Testis (tissue), 3 donors: ENCODE results near the gene SKIC2. TPM values are rescaled to one million over a fixed set of nuclear protein-coding genes. Genes with fewer than 3 reads are reported as not detected.
A peak's percentile ranks its signal among the peaks of the same experiment; 100 is the strongest.
"Not testable (repeated sequence)": the region's sequence is repeated elsewhere in the genome, so short reads cannot be mapped to it uniquely, and the experiment has no call there.

Experiments
- DNase-seq: peaks from one replicate; pipeline ENCODE4 v3.0.0-alpha.2; 2019
- H3K27ac ChIP-seq, 2 donors: fragments of 200-600 bp; sonication (generic); one replicate each; pipeline ENCODE4 v1.5.1; 2019
- H3K27me3 ChIP-seq: fragments of 200-600 bp; sonication (generic); one replicate; pipeline ENCODE4 v1.5.1; 2019
- H3K36me3 ChIP-seq: fragments of 200-600 bp; sonication (generic); one replicate; pipeline ENCODE4 v1.5.1; 2017; ENCODE audit warnings: low read depth; ENCODE audit errors: missing control alignments
- H3K4me1 ChIP-seq: fragments of 200-600 bp; sonication (generic); one replicate; pipeline ENCODE4 v1.5.1; 2019
- H3K4me3 ChIP-seq, 2 donors: fragments of 200-600 bp; sonication (generic); one replicate each; pipeline ENCODE4 v1.5.1; 2017 to 2019
- H3K9me3 ChIP-seq: fragments of 200-600 bp; sonication (generic); one replicate; pipeline ENCODE4 v1.5.1; 2017
- CTCF ChIP-seq, 3 experiments: fragments of 450-650 bp in 2 of 3; fragments of 200-600 bp in 1 of 3; sonication (generic) in 1 of 3; IDR thresholded peaks; one replicate each; pipeline ENCODE4 v1.5.1; 2016 to 2019; ENCODE audit warnings: antibody characterized with exemption in 3 of 3, mild to moderate bottlenecking in 2 of 3, moderate library complexity in 1 of 3
- POLR2A ChIP-seq: fragments of 450-650 bp; IDR thresholded peaks from one replicate; pipeline ENCODE4 v1.6.1; 2017; ENCODE audit warnings: antibody characterized with exemption, mild to moderate bottlenecking, moderate library complexity
- WGBS, 2 donors: methylation state at CpG; one replicate each; pipeline ENCODE4 v1.1.5; 2018; 5-methylcytosine and 5-hydroxymethylcytosine counted together
- intact Hi-C: fragments of 100-400 bp; cut with DNase I; formaldehyde crosslinking; loops from one replicate; pipeline ENCODE4 v1.15.1; 2023; ENCODE audit warnings: low total_unique reads
- polyA plus RNA-seq: library from polyadenylated mRNA; stranded (reverse); fragments of 350-450 nt; fragmentation: Illumina TruSeq; extraction: RNeasy Lipid Tissue Mini Kit (QIAGEN cat#74804); gene quantifications from one replicate; pipeline ENCODE4 v1.2.3, GENCODE V29; 2014; ENCODE audit warnings: low read depth, low replicate concordance; ENCODE audit not compliant: insufficient read depth
- total RNA-seq, 2 donors: library from RNA; depleted of rRNA; stranded (reverse); fragments of >200 nt; gene quantifications; one replicate each; pipeline ENCODE4 v1.2.3, GENCODE V29; 2016

SKIC2 gene
- total and polyA plus RNA-seq, 3 donors from 2014 or later, result 39.6 to 73.0 (median 59.2) TPM

DNA sequence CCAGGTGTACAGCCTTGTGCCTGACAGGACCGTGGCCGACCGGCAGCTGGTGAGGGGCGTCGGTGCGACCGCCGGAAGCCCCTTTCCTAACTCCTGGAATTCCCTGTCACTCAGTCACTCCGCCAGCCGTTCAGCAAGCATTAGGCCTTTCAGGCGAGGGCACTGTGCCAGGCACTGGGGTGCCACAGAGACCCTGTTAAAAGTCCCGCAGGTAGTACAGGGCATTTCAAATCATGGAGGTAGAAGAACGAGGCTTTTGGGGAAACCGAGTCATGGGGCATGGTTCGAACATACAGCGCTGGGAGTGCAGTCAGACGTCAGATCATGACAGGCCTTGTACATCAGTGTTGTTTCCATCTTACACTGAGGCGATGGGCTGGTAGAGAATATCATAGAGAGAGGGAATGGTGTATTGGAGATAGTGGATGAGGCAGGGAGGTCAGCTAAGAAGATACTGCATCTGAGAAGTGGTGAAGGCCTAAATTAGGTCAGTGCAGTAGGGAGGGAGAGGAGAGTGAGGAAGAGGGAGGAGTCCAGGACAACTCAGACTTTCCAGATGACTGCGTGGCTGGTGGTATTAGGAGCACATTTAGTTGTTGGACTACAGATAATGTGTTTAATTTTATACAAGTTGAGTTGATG is 13.9 kb downstream of the SKIC2 start:
- intact Hi-C loops, result no loop called here
- Histone ChIP-seq H3K36me3 (no peaks in the 10 kb centered on the region), H3K27ac (peak overlapping the region; percentile 91 to 98), H3K27me3 (no peaks in the 10 kb centered on the region), H3K4me1 (peaks cover 19% of the 10 kb centered on the region), H3K9me3 (no peaks in the 10 kb centered on the region), H3K4me3 (peak overlapping the region; percentile 77 to 82)
- WGBS, 2 donors, result 8 to 9% methylated on average over 8 to 13 of the region's 19 CpGs
- DNase-seq, result no peak
- TF ChIP-seq POLR2A, result no peak
- TF ChIP-seq CTCF (IDR thresholded peaks at IDR 0.05), result no peak

DNA sequence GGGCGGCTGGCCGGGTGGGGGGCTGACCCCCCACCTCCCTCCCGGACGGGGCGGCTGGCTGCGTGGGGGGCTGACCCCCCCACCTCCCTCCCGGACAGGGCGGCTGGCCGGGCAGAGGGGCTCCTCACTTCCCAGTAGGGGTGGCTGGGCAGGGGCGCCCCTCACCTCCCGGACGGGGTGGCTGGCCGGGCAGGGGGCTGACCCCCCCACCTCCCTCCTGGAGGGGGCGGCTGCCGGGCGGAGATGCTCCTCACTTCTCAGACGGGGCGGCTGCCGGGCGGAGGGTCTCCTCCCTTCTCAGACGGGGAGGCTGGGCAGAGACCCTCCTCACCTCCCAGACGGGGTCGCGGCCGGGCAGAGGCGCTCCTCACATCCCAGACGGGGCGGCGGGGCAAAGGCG is 17.1 kb downstream of the SKIC2 start:
- intact Hi-C loops, H3K4me3 ChIP-seq, H3K27me3 ChIP-seq, H3K27ac ChIP-seq, H3K36me3 ChIP-seq, DNase-seq, H3K9me3 ChIP-seq: not testable (repeated sequence)
- peaks cover 16% of the 10 kb centered on the region for H3K4me1 ChIP-seq
- 98% methylated on average over 13 of the region's 30 CpGs; no CpG with 5 or more reads in 1 of the 2 donors for WGBS, 2 donors

DNA sequence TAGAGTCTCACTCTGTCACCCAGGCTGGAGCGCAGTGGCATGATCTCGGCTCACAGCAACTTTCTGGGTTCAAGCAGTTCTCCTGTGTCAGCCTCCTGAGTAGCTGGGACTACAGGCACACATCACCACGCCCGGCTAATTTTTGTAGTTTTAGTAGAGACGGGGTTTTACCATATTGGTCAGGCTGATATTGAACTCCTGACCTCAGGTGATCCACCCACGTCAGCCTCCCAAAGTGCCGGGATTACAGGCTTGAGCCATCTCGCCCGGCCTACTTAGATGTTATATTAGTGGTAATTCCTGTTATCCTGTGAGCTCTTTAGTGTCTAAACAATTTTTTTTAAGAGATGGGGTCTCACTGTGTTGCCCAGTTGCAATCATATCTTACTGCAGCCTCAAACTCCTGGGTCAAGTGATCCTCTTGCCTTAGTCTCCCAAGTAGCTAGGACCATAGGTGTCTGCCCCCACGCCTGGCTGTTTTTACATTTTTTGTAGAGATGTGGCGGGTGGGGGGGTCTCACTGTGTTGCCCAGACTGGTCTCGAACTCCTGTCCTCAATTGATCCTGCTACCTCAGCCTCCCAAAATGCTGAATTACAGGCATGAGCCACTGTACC is 18.9 kb downstream of the SKIC2 start:
- intact Hi-C loops, result no loop called here
- DNase-seq, result no peak
- Histone ChIP-seq H3K4me1 (peaks cover 6% of the 10 kb centered on the region), H3K36me3 (no peaks in the 10 kb centered on the region), H3K4me3 (no peak overlapping the region), H3K9me3 (no peaks in the 10 kb centered on the region), H3K27me3 (no peaks in the 10 kb centered on the region), H3K27ac (no peak overlapping the region)
- TF ChIP-seq CTCF (IDR thresholded peaks at IDR 0.05), result no peak
- no peak for TF ChIP-seq POLR2A
- 94 to 95% methylated on average over 12 of the region's 12 CpGs for WGBS, 2 donors

DNA sequence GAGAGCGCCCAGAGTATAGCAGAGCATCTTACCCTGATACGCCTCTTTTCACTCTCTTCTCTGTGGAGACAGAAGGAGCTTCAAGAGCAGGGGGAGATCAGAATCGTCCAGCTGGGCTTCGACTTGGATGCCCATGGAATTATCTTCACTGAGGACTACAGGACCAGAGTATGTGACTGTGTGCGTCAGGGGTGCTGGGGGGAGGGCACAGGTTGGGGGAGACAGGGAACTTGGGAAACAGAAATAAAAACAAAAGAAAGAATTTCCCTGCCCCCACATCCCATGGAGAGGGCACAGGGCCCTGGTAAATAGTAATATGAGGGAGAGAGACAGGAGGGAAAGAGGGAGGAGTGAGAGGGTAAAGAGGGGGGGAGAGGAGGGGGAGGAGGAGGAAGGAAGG is 19.9 kb downstream of the SKIC2 start:
- Histone ChIP-seq H3K9me3 (no peaks in the 10 kb centered on the region), H3K27ac (no peak overlapping the region), H3K36me3 (no peaks in the 10 kb centered on the region), H3K4me1 (no peaks in the 10 kb centered on the region), H3K27me3 (no peaks in the 10 kb centered on the region), H3K4me3 (no peak overlapping the region)
- WGBS, 2 donors, result 94 to 96% methylated on average over 5 of the region's 5 CpGs
- intact Hi-C loops, result no loop called here
- TF ChIP-seq POLR2A (no peak), CTCF (IDR thresholded peaks at IDR 0.05) (no peak)
- DNase-seq, result no peak

DNA sequence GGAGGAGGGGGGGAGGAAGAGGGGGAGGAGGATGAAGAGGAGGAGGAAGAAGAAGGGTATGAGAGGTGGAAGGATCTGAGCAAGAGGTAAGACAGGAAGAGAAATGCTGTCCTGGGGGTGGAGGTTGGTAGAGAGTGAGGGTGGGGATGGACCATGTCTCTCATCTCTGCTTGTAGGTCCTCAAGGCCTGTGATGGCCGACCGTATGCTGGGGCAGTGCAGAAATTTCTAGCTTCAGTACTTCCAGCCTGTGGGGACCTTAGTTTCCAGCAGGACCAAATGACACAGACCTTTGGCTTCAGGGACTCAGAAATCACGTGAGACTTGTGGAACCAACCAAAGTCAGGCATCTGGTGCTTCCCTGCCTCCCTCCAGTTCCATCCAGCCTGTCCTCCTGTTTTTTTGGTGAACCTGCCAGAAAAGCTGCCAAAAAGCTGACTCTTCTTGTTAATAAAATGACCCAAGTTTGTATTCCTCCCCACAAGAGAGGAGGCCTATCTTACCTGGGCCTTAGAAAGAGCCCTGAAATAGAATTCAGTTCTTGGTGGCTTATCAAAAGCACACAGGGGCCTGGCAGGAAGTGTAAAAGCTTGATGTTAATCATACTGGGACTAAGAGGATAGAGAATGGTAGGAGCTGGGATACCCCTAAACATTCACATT is 20.4 kb downstream of the SKIC2 start:
- TF ChIP-seq POLR2A, result no peak
- TF ChIP-seq CTCF (IDR thresholded peaks at IDR 0.05), result no peak
- Histone ChIP-seq H3K9me3 (no peaks in the 10 kb centered on the region), H3K36me3 (no peaks in the 10 kb centered on the region), H3K27me3 (no peaks in the 10 kb centered on the region), H3K4me1 (no peaks in the 10 kb centered on the region), H3K4me3 (no peak overlapping the region), H3K27ac (no peak overlapping the region)
- 82% methylated on average over 3 of the region's 3 CpGs for WGBS, 2 donors
- intact Hi-C loops, result no loop called here
- no peak for DNase-seq

- intact Hi-C loops, H3K9me3 ChIP-seq, H3K4me1 ChIP-seq, DNase-seq, H3K27me3 ChIP-seq, H3K36me3 ChIP-seq, H3K27ac ChIP-seq, H3K4me3 ChIP-seq: not testable (repeated sequence)
- WGBS, 2 donors, result 88 to 92% methylated on average over 4 to 13 of the region's 13 CpGs
These were observed 21.4 kb downstream of the SKIC2 start for GRCh38 chr6:31980195-31980876.

DNA sequence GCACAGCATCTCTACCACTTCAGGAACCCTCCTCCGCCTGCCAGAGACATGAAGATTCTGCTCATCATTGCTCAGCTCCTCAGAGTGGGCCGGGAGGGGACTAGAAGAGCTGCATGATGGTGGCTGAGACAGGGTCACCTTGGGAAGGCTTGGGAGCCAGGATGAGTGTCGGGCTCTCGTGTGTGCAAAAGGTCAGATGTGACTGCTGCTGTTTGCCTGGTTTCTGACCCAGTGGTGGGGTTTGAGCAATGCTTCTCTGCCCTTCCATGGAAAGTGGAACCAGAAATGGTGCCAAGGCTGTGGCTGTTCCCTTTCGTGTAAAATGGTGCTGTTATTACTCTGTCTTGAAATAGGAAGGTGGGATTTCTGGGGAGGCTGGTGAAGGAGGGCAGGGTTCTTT is 22.0 kb downstream of the SKIC2 start:
- intact Hi-C loops, H3K4me1 ChIP-seq, H3K27me3 ChIP-seq, H3K4me3 ChIP-seq, H3K36me3 ChIP-seq, H3K27ac ChIP-seq, H3K9me3 ChIP-seq, DNase-seq: not testable (repeated sequence)
- no CpG with 5 or more reads among the region's 5 CpGs for WGBS, 2 donors
